Muscle of leg (tissue), 11 donors: ENCODE results near the gene MRPL38. TPM values are rescaled to one million over a fixed set of nuclear protein-coding genes. Genes with fewer than 3 reads are reported as not detected.

Source experiments
- DNase-seq: peaks from one replicate; pipeline ENCODE4 v3.0.0; 2013
- H3K27ac ChIP-seq: one replicate; pipeline ENCODE4 v1.5.1; 2013; ENCODE audit warnings: mild to moderate bottlenecking, low read length, control low read depth
- H3K27me3 ChIP-seq: one replicate; pipeline ENCODE4 v1.6.1; 2013; ENCODE audit warnings: low read length; ENCODE audit not compliant: control insufficient read depth, insufficient read depth
- H3K36me3 ChIP-seq: one replicate; pipeline ENCODE4 v1.6.1; 2013; ENCODE audit warnings: low read length; ENCODE audit not compliant: control insufficient read depth, insufficient read depth
- H3K4me1 ChIP-seq: one replicate; pipeline ENCODE4 v1.6.1; 2013; ENCODE audit warnings: low read length; ENCODE audit not compliant: control insufficient read depth, insufficient read depth
- H3K4me3 ChIP-seq: one replicate; pipeline ENCODE4 v1.5.1; 2013; ENCODE audit warnings: low read length, control low read depth
- H3K9me3 ChIP-seq: replicated peaks from 2 replicates; pipeline ENCODE4 v1.6.1; 2013; ENCODE audit warnings: low read depth, low read length; ENCODE audit not compliant: control insufficient read depth
- WGBS: methylation state at CpG from one replicate; pipeline ENCODE4 v1.1.5; 2013; ENCODE audit warnings: missing lambda C conversion rate; ENCODE audit not compliant: insufficient coverage; 5-methylcytosine and 5-hydroxymethylcytosine counted together
- polyA plus RNA-seq, 8 donors: library from polyadenylated mRNA; unstranded; fragments of 120-200 nt; gene quantifications; one replicate each; pipeline versions ENCODE4 v1.2.1 to v1.2.3, GENCODE V29; 2013; ENCODE audit warnings: inconsistent platforms in 1 of 8, low replicate concordance in 1 of 8; ENCODE audit not compliant: insufficient read length in 8 of 8, insufficient read depth in 1 of 8
- total RNA-seq: library from RNA; stranded (reverse); fragments of 120-200 nt; gene quantifications from one replicate; pipeline ENCODE4 v1.2.4, GENCODE V29; 2013

Gene MRPL38
- total and polyA plus RNA-seq, 9 donors = 28.2 to 81.4 (median 71.6) TPM

DNA sequence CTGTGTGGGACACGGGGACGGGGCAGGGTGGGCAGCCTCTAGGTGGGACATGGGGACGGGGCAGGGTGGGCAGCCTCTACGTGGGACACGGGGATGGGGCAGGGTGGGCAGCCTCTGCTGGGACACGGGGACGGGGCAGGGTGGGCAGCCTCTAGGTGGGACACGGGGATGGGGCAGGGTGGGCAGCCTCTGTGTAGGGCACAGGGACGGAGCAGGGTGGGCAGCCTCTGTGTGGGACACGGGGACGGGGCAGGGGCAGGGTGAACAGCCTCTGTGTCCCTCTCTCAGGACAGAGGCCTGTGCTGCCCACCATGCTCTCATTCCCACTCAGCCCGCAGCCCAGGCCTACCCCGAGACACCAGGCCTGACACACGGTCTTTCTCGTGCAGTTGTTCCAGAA lies 16.9 kb upstream of the MRPL38 start:
- WGBS = 93% methylated on average over 11 of the region's 15 CpGs
- no peaks in the 10 kb centered on the region for H3K9me3 ChIP-seq
- H3K27me3 ChIP-seq = no peaks in the 10 kb centered on the region
- no peak overlapping the region for H3K27ac ChIP-seq
- peaks cover 40% of the 10 kb centered on the region for H3K4me1 ChIP-seq
- H3K36me3 ChIP-seq = peaks cover 49% of the 10 kb centered on the region
- DNase-seq = no peak
- no peak overlapping the region for H3K4me3 ChIP-seq

DNA sequence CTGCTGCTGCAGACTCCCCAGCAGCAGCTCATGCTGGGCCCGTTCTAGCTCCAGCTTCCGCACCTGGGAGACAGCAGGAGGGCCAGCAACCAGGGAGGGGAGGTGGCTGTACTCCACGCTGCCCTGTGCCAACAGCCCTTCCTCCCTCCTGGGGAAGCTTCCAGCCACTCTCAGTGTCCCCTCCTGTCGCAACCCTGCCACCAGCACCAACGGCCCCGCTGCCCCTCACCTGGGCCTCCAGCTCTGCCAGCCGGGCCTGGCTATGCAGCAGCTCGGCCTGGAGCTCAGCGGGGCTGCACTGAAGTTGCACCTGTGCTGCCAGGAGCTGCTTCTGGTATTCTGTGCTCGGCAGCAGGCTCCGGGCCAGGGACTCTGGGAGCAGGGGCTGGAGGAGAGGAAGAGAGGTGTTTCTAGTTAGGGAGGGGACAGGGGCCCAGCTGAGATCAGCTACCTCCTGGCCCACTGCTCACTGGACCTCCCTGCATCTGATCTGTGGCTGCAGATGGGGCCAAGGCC lies 15.4 kb upstream of the MRPL38 start:
- 60% methylated on average over 8 of the region's 11 CpGs for WGBS
- H3K36me3 ChIP-seq = peaks cover 38% of the 10 kb centered on the region
- no peaks in the 10 kb centered on the region for H3K27me3 ChIP-seq
- peaks cover 40% of the 10 kb centered on the region for H3K4me1 ChIP-seq
- peak overlapping the region; percentile 35 for H3K27ac ChIP-seq
- H3K4me3 ChIP-seq = no peak overlapping the region
- DNase-seq = no peak
- no peaks in the 10 kb centered on the region for H3K9me3 ChIP-seq

- Histone ChIP-seq H3K4me1 (peaks cover 40% of the 10 kb centered on the region), H3K36me3 (peaks cover 39% of the 10 kb centered on the region)
Measured at GRCh38 chr17:75919611-75920010, 14.9 kb upstream of the MRPL38 start.

GRCh38 chr17:75917917-75918445 lies 13.3 kb upstream of the MRPL38 start:
- H3K27me3 ChIP-seq = no peaks in the 10 kb centered on the region
- H3K9me3 ChIP-seq = no peaks in the 10 kb centered on the region
- DNase-seq = no peak
- WGBS = 86% methylated on average over 23 of the region's 31 CpGs
- peaks cover 35% of the 10 kb centered on the region for H3K4me1 ChIP-seq
- peak overlapping the region; percentile 62 for H3K27ac ChIP-seq
- no peak overlapping the region for H3K4me3 ChIP-seq
- H3K36me3 ChIP-seq = peaks cover 39% of the 10 kb centered on the region

More at GRCh38 chr17:75919611-75920010, 14.9 kb upstream of the MRPL38 start:
- no peak for DNase-seq
- no peak overlapping the region for H3K4me3 ChIP-seq
- H3K27me3 ChIP-seq = no peaks in the 10 kb centered on the region
- H3K9me3 ChIP-seq = no peaks in the 10 kb centered on the region
- 82% methylated on average over 22 of the region's 22 CpGs for WGBS
- H3K27ac ChIP-seq = no peak overlapping the region

GRCh38 chr17:75917141-75917916 lies 12.6 kb upstream of the MRPL38 start:
- Histone ChIP-seq H3K9me3 (no peaks in the 10 kb centered on the region), H3K27me3 (no peaks in the 10 kb centered on the region), H3K4me1 (peaks cover 31% of the 10 kb centered on the region), H3K27ac (peak overlapping the region; percentile 62), H3K36me3 (peaks cover 36% of the 10 kb centered on the region), H3K4me3 (no peak overlapping the region)
- peak; percentile 65 for DNase-seq
- WGBS = 79% methylated on average over 15 of the region's 23 CpGs

GRCh38 chr17:75915268-75915667 lies 10.6 kb upstream of the MRPL38 start:
- H3K27me3 ChIP-seq = no peaks in the 10 kb centered on the region
- H3K4me1 ChIP-seq = peaks cover 29% of the 10 kb centered on the region
- H3K9me3 ChIP-seq = no peaks in the 10 kb centered on the region
- peaks cover 41% of the 10 kb centered on the region for H3K36me3 ChIP-seq
- no peak overlapping the region for H3K27ac ChIP-seq
- H3K4me3 ChIP-seq = no peak overlapping the region
- 95% methylated on average over 4 of the region's 8 CpGs for WGBS
- no peak for DNase-seq

DNA sequence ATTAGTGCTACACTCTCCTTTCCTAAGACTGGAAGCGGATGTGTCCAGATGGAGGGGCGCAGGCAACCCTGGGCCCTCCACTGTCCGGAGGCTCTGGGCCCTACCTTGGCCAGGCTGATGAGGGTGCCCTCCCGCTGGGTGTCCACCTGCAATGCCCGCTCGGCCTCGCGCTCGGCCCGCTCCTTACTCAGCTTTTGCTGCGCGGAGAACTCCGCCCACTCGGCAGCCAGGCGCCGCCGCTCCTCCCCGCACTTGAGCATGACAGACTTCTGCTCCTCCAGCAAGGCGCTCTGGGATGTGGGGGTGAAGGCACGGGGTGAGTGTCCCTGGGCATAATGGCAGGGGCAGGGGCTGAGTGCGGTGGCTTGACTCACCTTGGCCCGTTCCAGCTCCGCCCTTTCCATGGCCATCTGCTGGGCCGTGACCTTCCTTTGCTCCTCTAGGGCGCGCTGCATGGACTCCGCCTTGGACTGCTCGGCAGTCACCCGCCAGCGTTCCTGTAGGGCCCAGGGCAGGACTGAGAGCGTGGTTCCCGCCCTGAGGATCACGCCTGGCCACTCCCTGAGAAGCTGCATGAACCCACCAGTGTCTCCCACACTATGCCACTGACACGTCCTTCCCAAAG lies 10.1 kb upstream of the MRPL38 start:
- no peak for DNase-seq
- H3K4me3 ChIP-seq = no peak overlapping the region
- WGBS = 88% methylated on average over 29 of the region's 34 CpGs
- peaks cover 40% of the 10 kb centered on the region for H3K36me3 ChIP-seq
- H3K9me3 ChIP-seq = no peaks in the 10 kb centered on the region
- H3K4me1 ChIP-seq = peaks cover 29% of the 10 kb centered on the region
- H3K27me3 ChIP-seq = no peaks in the 10 kb centered on the region
- no peak overlapping the region for H3K27ac ChIP-seq

DNA sequence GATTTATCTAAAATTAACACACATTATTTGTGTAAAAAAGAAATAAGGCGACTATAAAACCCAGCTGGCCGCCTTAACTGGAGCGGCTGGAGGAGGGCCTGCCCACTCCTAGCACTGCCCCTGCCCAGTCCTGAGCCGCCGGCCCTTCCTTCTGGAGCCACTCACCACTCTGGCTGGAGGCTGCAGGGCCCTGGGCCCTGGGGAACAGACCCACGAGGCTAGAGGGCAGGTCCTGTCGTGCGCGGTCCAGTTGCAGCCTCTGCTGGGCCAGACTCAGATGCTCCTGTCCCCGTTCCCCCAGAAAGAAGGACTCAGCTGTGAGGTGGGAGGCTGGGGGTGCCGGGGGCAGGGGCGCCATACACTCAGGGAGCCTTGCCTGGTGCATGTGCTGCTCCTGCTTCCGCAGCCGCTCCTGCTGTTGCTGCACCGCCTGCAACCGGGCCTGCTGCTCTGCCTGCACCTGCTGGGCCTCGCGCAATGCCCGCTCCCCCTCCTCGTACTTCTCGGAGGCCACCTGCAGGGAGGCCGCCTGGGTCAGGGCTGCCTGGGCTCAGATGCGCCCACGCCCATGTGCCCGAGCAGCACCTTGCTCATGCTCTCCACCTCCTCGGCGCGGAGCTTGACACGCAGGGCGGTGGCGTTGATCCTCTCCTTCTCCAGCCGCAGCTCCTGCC lies 9.0 kb upstream of the MRPL38 start:
- Histone ChIP-seq H3K27me3 (no peaks in the 10 kb centered on the region), H3K4me1 (peaks cover 24% of the 10 kb centered on the region), H3K36me3 (peaks cover 32% of the 10 kb centered on the region), H3K4me3 (no peak overlapping the region), H3K9me3 (no peaks in the 10 kb centered on the region), H3K27ac (no peak overlapping the region)
- WGBS = 89% methylated on average over 31 of the region's 32 CpGs
- no peak for DNase-seq

- no peak for DNase-seq
- H3K36me3 ChIP-seq = peaks cover 25% of the 10 kb centered on the region
- peaks cover 16% of the 10 kb centered on the region for H3K4me1 ChIP-seq
- no peaks in the 10 kb centered on the region for H3K27me3 ChIP-seq
- H3K9me3 ChIP-seq = no peaks in the 10 kb centered on the region
- no peak overlapping the region for H3K4me3 ChIP-seq
- 100% methylated on average over 1 of the region's 6 CpGs for WGBS
- H3K27ac ChIP-seq = no peak overlapping the region
Measured at GRCh38 chr17:75910699-75911098, 6.0 kb upstream of the MRPL38 start.

- DNase-seq = no peak
- no CpG with 5 or more reads among the region's 11 CpGs for WGBS
- Histone ChIP-seq H3K9me3 (no peaks in the 10 kb centered on the region), H3K36me3 (peaks cover 20% of the 10 kb centered on the region), H3K4me3 (no peak overlapping the region), H3K27ac (no peak overlapping the region), H3K27me3 (no peaks in the 10 kb centered on the region), H3K4me1 (peaks cover 22% of the 10 kb centered on the region)
Measured at GRCh38 chr17:75909812-75910274, 5.2 kb upstream of the MRPL38 start.
